HepG2 (cell line): ENCODE results near the gene PDGFD. TPM values are rescaled to one million over a fixed set of nuclear protein-coding genes. Genes with fewer than 3 reads are reported as not detected.

Experiments used
- ATAC-seq: fragments of 200-7000 bp; cut with Tn5 transposase; 3 replicates; pipeline ENCODE4 v1.9.1; 2020; ENCODE audit warnings: mild to moderate bottlenecking, moderate library complexity
- BruUV-seq: library from RNA; stranded (reverse); fragments of 400-500 nt; replicated peaks from 2 replicates; lab custom pipeline; 2021; lab: Mats Ljungman, UMichigan
- CTCF ChIA-PET: fragments of 300-600 bp; formaldehyde crosslinking; extraction: SDS; loops from one replicate; lab custom pipeline; 2021; ENCODE audit warnings: low total read pairs, inconsistent platforms, low intra/inter-chr PET ratio; lab: Yijun Ruan, JAX
- POLR2A ChIA-PET: fragments of 350-600 bp; sonication (Branson Sonifier 250); formaldehyde crosslinking; loops from one replicate; lab custom pipeline; 2020; ENCODE audit warnings: antibody characterized with exemption, inconsistent platforms; lab: Yijun Ruan, JAX
- DNase-seq: peaks from one replicate; pipeline ENCODE4 v3.0.0-alpha.2; 2015; ENCODE audit warnings: low spot score
- FAIRE-seq: peaks from 3 replicates; lab custom pipeline; 2011; peaks lifted over from hg19 to GRCh38; lab: Jason Lieb, UNC
- H2AFZ ChIP-seq: one replicate; pipeline ENCODE4 v1.6.1; 2011; ENCODE audit warnings: low read length, inconsistent platforms
- H3K27ac ChIP-seq: fragments of 300-600 bp; 3 replicates; pipeline ENCODE4 v1.8.0; 2011; ENCODE audit warnings: mixed run types, mild to moderate bottlenecking, mixed read lengths, low read length, inconsistent platforms; ENCODE audit not compliant: insufficient read depth; ENCODE audit errors: extremely low read length
- H3K27me3 ChIP-seq, 2 experiments: fragments of 200-600 bp in 1 of 2; 2 replicates in 1 of 2; 3 replicates in 1 of 2; pipeline versions ENCODE4 v1.6.0 to v1.8.0; 2011; ENCODE audit warnings: low read length in 2 of 2, mild to moderate bottlenecking in 2 of 2, moderate library complexity in 2 of 2, inconsistent platforms in 1 of 2; ENCODE audit not compliant: insufficient read depth in 2 of 2, control insufficient read depth in 1 of 2
- H3K36me3 ChIP-seq, 2 experiments: fragments of 200-600 bp in 1 of 2; replicated peaks in 1 of 2; 2 replicates in 1 of 2; 3 replicates in 1 of 2; pipeline versions ENCODE4 v1.5.1 to v1.8.0; 2011; ENCODE audit warnings: low read length in 2 of 2, inconsistent platforms in 1 of 2; ENCODE audit not compliant: insufficient read depth in 2 of 2, control insufficient read depth in 1 of 2
- H3K4me1 ChIP-seq: 2 replicates; pipeline ENCODE4 v1.5.1; 2012; ENCODE audit warnings: low read length, inconsistent platforms; ENCODE audit not compliant: insufficient read depth
- H3K4me2 ChIP-seq: 2 replicates; pipeline ENCODE4 v1.6.0; 2011; ENCODE audit warnings: low read depth, low read length, inconsistent platforms
- H3K4me3 ChIP-seq, 3 experiments: fragments of 200-600 bp in 1 of 3; sonication (generic), shearing (Covaris generic) in 1 of 3; replicated peaks in 1 of 3; 2 replicates each; pipeline ENCODE4 v1.5.1; 2011 to 2016; ENCODE audit warnings: low read length in 3 of 3, inconsistent platforms in 2 of 3, low read depth in 2 of 3, mild to moderate bottlenecking in 2 of 3, control low read depth in 1 of 3, mixed read lengths in 1 of 3; ENCODE audit not compliant: insufficient read depth in 1 of 3
- H3K79me2 ChIP-seq: one replicate; pipeline ENCODE4 v1.6.1; 2011; ENCODE audit warnings: low read length, inconsistent platforms; ENCODE audit not compliant: insufficient read depth
- H3K9ac ChIP-seq: 2 replicates; pipeline ENCODE4 v1.6.0; 2011; ENCODE audit warnings: mild to moderate bottlenecking, low read depth, low read length, inconsistent platforms; ENCODE audit not compliant: insufficient read depth
- H3K9me3 ChIP-seq: 2 replicates; pipeline ENCODE4 v1.5.1; 2012; ENCODE audit warnings: mild to moderate bottlenecking, low read length
- H4K20me1 ChIP-seq: 2 replicates; pipeline ENCODE4 v1.6.0; 2011; ENCODE audit warnings: inconsistent platforms, mild to moderate bottlenecking, low read length, moderate library complexity; ENCODE audit not compliant: insufficient read depth
- GATA4 ChIP-seq: sonication (generic); IDR thresholded peaks from 2 replicates; pipeline ENCODE4 v1.6.1; 2016; ENCODE audit warnings: antibody characterized with exemption, low read depth, borderline replicate concordance
- HHEX ChIP-seq: IDR thresholded peaks from 2 replicates; pipeline ENCODE4 v1.6.1; 2016; ENCODE audit warnings: control low read depth
- MTF2 ChIP-seq: sonication (generic); formaldehyde crosslinking; IDR thresholded peaks from 2 replicates; pipeline ENCODE4 v1.5.0; 2020; ENCODE audit warnings: missing genetic modification reagents, borderline replicate concordance
- SIN3B ChIP-seq: fragments of 150-350 bp; IDR thresholded peaks from 2 replicates; pipeline ENCODE4 v1.6.1; 2014; ENCODE audit warnings: low read length
- SMC3 ChIP-seq: IDR thresholded peaks from 2 replicates; pipeline ENCODE4 v1.6.1; 2011; ENCODE audit warnings: low read length, improper control_type of control experiment
- STAG1 ChIP-seq: sonication (generic); formaldehyde crosslinking; IDR thresholded peaks from 2 replicates; pipeline ENCODE4 v1.4.0; 2020; ENCODE audit warnings: missing genetic modification reagents
- SYNCRIP ChIP-seq: fragments of 200-400 bp; formaldehyde crosslinking; IDR thresholded peaks from 2 replicates; pipeline ENCODE4 v1.6.1; 2018; ENCODE audit warnings: mild to moderate bottlenecking, low read depth, low read length; ENCODE audit not compliant: insufficient read depth
- TBL1XR1 ChIP-seq: fragments of 150-350 bp; IDR thresholded peaks from 2 replicates; pipeline ENCODE4 v1.6.1; 2014; ENCODE audit warnings: borderline replicate concordance, low read length; ENCODE audit not compliant: partially characterized antibody
- TMF1 ChIP-seq: sonication (generic); formaldehyde crosslinking; IDR thresholded peaks from 2 replicates; pipeline ENCODE4 v1.8.1; 2022; ENCODE audit warnings: low read depth, missing genetic modification reagents
- ZFP36L2 ChIP-seq: sonication (generic); formaldehyde crosslinking; IDR thresholded peaks from 2 replicates; pipeline ENCODE4 v1.4.0; 2020; ENCODE audit warnings: missing genetic modification reagents
- ZNF10 ChIP-seq: sonication (generic); formaldehyde crosslinking; IDR thresholded peaks from 2 replicates; pipeline ENCODE4 v1.4.0; 2020; ENCODE audit warnings: mild to moderate bottlenecking, low read depth, missing genetic modification reagents, borderline replicate concordance
- ZNF619 ChIP-seq: sonication (generic); formaldehyde crosslinking; IDR thresholded peaks from 2 replicates; pipeline ENCODE4 v1.4.0; 2020; ENCODE audit warnings: mild to moderate bottlenecking, missing genetic modification reagents
- ZNF768 ChIP-seq: sonication (generic); formaldehyde crosslinking; IDR thresholded peaks from 2 replicates; pipeline ENCODE4 v1.4.0; 2020; ENCODE audit warnings: missing genetic modification reagents
- ZNF850 ChIP-seq: sonication (generic); formaldehyde crosslinking; conservative IDR thresholded peaks from 2 replicates; pipeline ENCODE4 v1.9.0; 2021; ENCODE audit warnings: mild to moderate bottlenecking, missing genetic modification reagents
- WGBS: methylation state at CpG from one replicate; pipeline ENCODE4 v1.1.6; 2017; ENCODE audit warnings: low lambda C conversion rate; 5-methylcytosine and 5-hydroxymethylcytosine counted together
- in situ Hi-C: cut with HindIII; loops from 2 replicates; pipeline ENCODE4 v1.10.0; 2017; ENCODE audit warnings: low pct_unique_long_range_greater_than_20kb; ENCODE audit not compliant: extremely low pct_ligation_motif_present
- intact Hi-C: fragments of 100-400 bp; cut with micrococcal nuclease; formaldehyde crosslinking; loops from one replicate; pipeline ENCODE4 v1.10.0; 2022; ENCODE audit not compliant: unreplicated experiment
- polyA plus RNA-seq, 8 experiments: library from polyadenylated mRNA; depleted of rRNA in 3 of 8; stranded (reverse) in 7 of 8; unstranded in 1 of 8; fragments of >200 nt; fragmentation: Illumina TruSeq in 4 of 8; extraction: Trizol in 4 of 8; gene quantifications; 2 replicates each; pipeline versions ENCODE4 v1.2.1 to v1.2.3, GENCODE V29; 2011 to 2016; ENCODE audit warnings: low read depth in 4 of 8, missing spikeins in 1 of 8, mixed read lengths in 1 of 8; ENCODE audit not compliant: insufficient read depth in 1 of 8
- total RNA-seq, 5 experiments: library from RNA; depleted of rRNA; stranded (reverse); fragments of >200 nt; fragmentation: Illumina TruSeq; extraction: Trizol; gene quantifications; 2 replicates each; pipeline ENCODE4 v1.2.3, GENCODE V29; 2016; ENCODE audit warnings: low read depth in 1 of 5
- TF ChIP-seq, protein P1 (sequence below): sonication (generic); formaldehyde crosslinking; IDR thresholded peaks from 2 replicates; pipeline ENCODE4 v1.9.0; 2021; ENCODE audit warnings: missing genetic modification reagents, mild to moderate bottlenecking, borderline replicate concordance
- TF ChIP-seq, protein P2 (sequence below): sonication (generic); formaldehyde crosslinking; IDR thresholded peaks from 2 replicates; pipeline ENCODE4 v1.4.0; 2020; ENCODE audit warnings: mild to moderate bottlenecking, low read depth, missing genetic modification reagents
- TF ChIP-seq, protein P3 (sequence below): sonication (generic); formaldehyde crosslinking; IDR thresholded peaks from 2 replicates; pipeline ENCODE4 v1.4.0; 2020; ENCODE audit warnings: missing genetic modification reagents

PDGFD gene
- total and polyA plus RNA-seq, 2 of the 13 experiments (the other 11 are each of a cell fraction or from before 2014, with no cell fraction given), result 0.09 to 0.29 TPM

DNA sequence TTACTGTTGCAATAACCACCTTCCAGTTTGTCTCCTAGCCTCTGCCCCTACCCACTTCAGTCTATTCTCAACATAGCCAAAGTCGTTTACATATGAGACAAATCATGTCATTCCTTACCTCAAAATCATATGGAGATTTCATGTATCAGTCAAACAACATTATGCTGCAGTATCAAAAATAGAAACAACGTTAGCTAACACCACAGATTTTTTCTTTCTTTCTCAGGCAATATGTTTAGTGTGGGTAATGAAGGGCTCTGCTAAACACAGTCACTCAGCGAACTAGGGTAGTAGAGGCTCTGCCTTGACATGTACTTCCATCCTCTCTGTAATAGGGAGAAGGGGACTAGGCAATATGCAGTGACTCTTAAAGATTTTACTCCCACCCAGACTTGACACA lies 268.8 kb downstream of the PDGFD start (continued):
- TF ChIP-seq, protein P1, sequence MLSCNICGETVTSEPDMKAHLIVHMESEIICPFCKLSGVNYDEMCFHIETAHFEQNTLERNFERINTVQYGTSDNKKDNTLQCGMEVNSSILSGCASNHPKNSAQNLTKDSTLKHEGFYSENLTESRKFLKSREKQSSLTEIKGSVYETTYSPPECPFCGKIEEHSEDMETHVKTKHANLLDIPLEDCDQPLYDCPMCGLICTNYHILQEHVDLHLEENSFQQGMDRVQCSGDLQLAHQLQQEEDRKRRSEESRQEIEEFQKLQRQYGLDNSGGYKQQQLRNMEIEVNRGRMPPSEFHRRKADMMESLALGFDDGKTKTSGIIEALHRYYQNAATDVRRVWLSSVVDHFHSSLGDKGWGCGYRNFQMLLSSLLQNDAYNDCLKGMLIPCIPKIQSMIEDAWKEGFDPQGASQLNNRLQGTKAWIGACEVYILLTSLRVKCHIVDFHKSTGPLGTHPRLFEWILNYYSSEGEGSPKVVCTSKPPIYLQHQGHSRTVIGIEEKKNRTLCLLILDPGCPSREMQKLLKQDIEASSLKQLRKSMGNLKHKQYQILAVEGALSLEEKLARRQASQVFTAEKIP (CRISPR knock-in tag), result no peak

DNA sequence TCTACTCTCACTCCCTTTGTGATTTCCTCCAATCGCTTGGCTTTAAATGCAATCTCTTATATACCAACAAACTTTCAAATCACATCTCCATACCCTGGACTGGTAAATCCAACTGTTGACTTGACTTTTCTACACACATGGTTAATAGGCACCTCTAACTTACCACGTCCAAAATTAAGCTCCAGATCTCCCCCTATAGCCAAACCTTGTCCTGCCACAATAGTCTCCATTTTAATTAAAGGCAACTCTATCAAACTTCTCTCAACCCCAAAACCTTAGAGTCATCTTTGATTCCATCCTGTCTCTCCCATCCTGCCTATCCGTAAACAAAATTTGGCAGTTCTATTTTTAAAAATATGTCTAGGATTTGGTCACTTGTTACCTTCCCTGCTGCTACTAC lies 269.3 kb downstream of the PDGFD start:
- FAIRE-seq, result no peak
- no peaks in the 10 kb centered on the region for H3K4me1 ChIP-seq
- TF ChIP-seq TMF1, result no peak
- TF ChIP-seq, protein P2, sequence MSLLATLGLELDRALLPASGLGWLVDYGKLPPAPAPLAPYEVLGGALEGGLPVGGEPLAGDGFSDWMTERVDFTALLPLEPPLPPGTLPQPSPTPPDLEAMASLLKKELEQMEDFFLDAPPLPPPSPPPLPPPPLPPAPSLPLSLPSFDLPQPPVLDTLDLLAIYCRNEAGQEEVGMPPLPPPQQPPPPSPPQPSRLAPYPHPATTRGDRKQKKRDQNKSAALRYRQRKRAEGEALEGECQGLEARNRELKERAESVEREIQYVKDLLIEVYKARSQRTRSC (CRISPR knock-in tag), result no peak
- TF ChIP-seq HHEX (CRISPR knock-in tag), result no peak
- TF ChIP-seq ZNF850, result no peak
- TF ChIP-seq SYNCRIP, result no peak
- no peak for TF ChIP-seq SMC3
- TF ChIP-seq ZNF768, result no peak
- TF ChIP-seq TBL1XR1, result no peak
- no peak for TF ChIP-seq ZNF619 (CRISPR knock-in tag)
- no peak for TF ChIP-seq MTF2 (CRISPR knock-in tag)
- no peak for TF ChIP-seq STAG1 (CRISPR knock-in tag)
- TF ChIP-seq SIN3B, result no peak
- TF ChIP-seq GATA4, result no peak
- TF ChIP-seq ZNF10 (CRISPR knock-in tag), result no peak
- TF ChIP-seq, protein P3, sequence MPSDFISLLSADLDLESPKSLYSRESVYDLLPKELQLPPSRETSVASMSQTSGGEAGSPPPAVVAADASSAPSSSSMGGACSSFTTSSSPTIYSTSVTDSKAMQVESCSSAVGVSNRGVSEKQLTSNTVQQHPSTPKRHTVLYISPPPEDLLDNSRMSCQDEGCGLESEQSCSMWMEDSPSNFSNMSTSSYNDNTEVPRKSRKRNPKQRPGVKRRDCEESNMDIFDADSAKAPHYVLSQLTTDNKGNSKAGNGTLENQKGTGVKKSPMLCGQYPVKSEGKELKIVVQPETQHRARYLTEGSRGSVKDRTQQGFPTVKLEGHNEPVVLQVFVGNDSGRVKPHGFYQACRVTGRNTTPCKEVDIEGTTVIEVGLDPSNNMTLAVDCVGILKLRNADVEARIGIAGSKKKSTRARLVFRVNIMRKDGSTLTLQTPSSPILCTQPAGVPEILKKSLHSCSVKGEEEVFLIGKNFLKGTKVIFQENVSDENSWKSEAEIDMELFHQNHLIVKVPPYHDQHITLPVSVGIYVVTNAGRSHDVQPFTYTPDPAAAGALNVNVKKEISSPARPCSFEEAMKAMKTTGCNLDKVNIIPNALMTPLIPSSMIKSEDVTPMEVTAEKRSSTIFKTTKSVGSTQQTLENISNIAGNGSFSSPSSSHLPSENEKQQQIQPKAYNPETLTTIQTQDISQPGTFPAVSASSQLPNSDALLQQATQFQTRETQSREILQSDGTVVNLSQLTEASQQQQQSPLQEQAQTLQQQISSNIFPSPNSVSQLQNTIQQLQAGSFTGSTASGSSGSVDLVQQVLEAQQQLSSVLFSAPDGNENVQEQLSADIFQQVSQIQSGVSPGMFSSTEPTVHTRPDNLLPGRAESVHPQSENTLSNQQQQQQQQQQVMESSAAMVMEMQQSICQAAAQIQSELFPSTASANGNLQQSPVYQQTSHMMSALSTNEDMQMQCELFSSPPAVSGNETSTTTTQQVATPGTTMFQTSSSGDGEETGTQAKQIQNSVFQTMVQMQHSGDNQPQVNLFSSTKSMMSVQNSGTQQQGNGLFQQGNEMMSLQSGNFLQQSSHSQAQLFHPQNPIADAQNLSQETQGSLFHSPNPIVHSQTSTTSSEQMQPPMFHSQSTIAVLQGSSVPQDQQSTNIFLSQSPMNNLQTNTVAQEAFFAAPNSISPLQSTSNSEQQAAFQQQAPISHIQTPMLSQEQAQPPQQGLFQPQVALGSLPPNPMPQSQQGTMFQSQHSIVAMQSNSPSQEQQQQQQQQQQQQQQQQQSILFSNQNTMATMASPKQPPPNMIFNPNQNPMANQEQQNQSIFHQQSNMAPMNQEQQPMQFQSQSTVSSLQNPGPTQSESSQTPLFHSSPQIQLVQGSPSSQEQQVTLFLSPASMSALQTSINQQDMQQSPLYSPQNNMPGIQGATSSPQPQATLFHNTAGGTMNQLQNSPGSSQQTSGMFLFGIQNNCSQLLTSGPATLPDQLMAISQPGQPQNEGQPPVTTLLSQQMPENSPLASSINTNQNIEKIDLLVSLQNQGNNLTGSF (CRISPR knock-in tag), result no peak
- TF ChIP-seq ZFP36L2 (CRISPR knock-in tag), result no peak
- intact Hi-C loops (no loop called here), in situ Hi-C loops (no loop called here)
- no peak overlapping the region for H2AFZ ChIP-seq
- H4K20me1 ChIP-seq, result no peaks in the 10 kb centered on the region
- H3K4me3 ChIP-seq, result no peak overlapping the region
- peaks cover 32% of the 10 kb centered on the region for H3K9me3 ChIP-seq
- 38% methylated on average over 3 of the region's 3 CpGs for WGBS
- H3K27me3 ChIP-seq, result no peaks in the 10 kb centered on the region
- H3K27ac ChIP-seq, result no peak overlapping the region
- no peaks in the 10 kb centered on the region for H3K79me2 ChIP-seq
- POLR2A ChIA-PET, result no interaction called here
- no TSS peak for BruUV-seq
- DNase-seq, result no peak
- H3K4me2 ChIP-seq, result no peak overlapping the region
- no peak overlapping the region for H3K9ac ChIP-seq
- CTCF ChIA-PET, result no interaction called here
- H3K36me3 ChIP-seq, result no peaks in the 10 kb centered on the region
- ATAC-seq, result no peak
